H1 (cell line): ENCODE measurements around the gene STYXL1. TPM values are rescaled to one million over a fixed set of nuclear protein-coding genes. Genes with fewer than 3 reads are reported as not detected.
"Not testable (repeated sequence)": the region's sequence is repeated elsewhere in the genome, so short reads cannot be mapped to it uniquely, and the experiment has no call there.

Experiments used
- CTCF ChIA-PET: fragments of 300-600 bp; sonication (Branson Sonifier 250); formaldehyde crosslinking; loops from one replicate; lab custom pipeline; 2021; ENCODE audit not compliant: partially characterized antibody; lab: Charles Lee
- POLR2A ChIA-PET: fragments of 300-600 bp; sonication (Branson Sonifier 250); formaldehyde crosslinking; loops from one replicate; lab custom pipeline; 2021; ENCODE audit warnings: inconsistent platforms; ENCODE audit not compliant: partially characterized antibody; lab: Charles Lee
- DNase-seq, 2 experiments: peaks; one replicate each; pipeline versions ENCODE4 v3.0.0 to v3.0.0-alpha.2; 2010 to 2022; ENCODE audit warnings: low spot score in 2 of 2, low read depth in 1 of 2, mixed read lengths in 1 of 2
- FAIRE-seq: peaks from 2 replicates; lab custom pipeline; 2011; peaks lifted over from hg19 to GRCh38; lab: Jason Lieb, UNC
- H2AFZ ChIP-seq: 2 replicates; pipeline ENCODE4 v1.8.1; 2012; ENCODE audit warnings: low read length, inconsistent platforms
- H2AK5ac ChIP-seq: 2 replicates; pipeline ENCODE4 v1.6.1; 2013; ENCODE audit warnings: low read depth, low read length
- H2BK120ac ChIP-seq: replicated peaks from 2 replicates; pipeline ENCODE3; 2013; ENCODE audit warnings: low read depth, low read length, inconsistent platforms
- H2BK12ac ChIP-seq: 2 replicates; pipeline ENCODE4 v1.6.1; 2013; ENCODE audit warnings: low read depth, low read length
- H2BK15ac ChIP-seq: 2 replicates; pipeline ENCODE4 v1.6.1; 2013; ENCODE audit warnings: low read length
- H2BK20ac ChIP-seq: 2 replicates; pipeline ENCODE4 v1.6.1; 2013; ENCODE audit warnings: low read length
- H2BK5ac ChIP-seq: 2 replicates; pipeline ENCODE4 v1.6.1; 2013; ENCODE audit warnings: low read depth, low read length
- H3K14ac ChIP-seq: 2 replicates; pipeline ENCODE4 v1.6.1; 2013; ENCODE audit warnings: inconsistent platforms; ENCODE audit not compliant: insufficient read length
- H3K18ac ChIP-seq: 2 replicates; pipeline ENCODE4 v1.6.1; 2013; ENCODE audit warnings: low read length; ENCODE audit errors: extremely low read depth
- H3K23ac ChIP-seq: 2 replicates; pipeline ENCODE4 v1.6.1; 2013; ENCODE audit warnings: inconsistent platforms; ENCODE audit not compliant: insufficient read length
- H3K23me2 ChIP-seq: 2 replicates; pipeline ENCODE4 v1.6.1; 2013; ENCODE audit warnings: low read depth, low read length
- H3K27ac ChIP-seq: 2 replicates; pipeline ENCODE4 v1.6.1; 2011; ENCODE audit warnings: low read depth, low read length, inconsistent platforms
- H3K27me3 ChIP-seq, 4 experiments: replicated peaks in 1 of 4; 1 replicate in 1 of 4; 2 replicates in 3 of 4; pipeline versions ENCODE4 v1.6.1 to v1.8.1; 2011 to 2013; ENCODE audit warnings: low read length in 3 of 4, mild to moderate bottlenecking in 3 of 4, inconsistent platforms in 2 of 4, mixed read lengths in 2 of 4, moderate library complexity in 1 of 4; ENCODE audit not compliant: control insufficient read depth in 3 of 4, insufficient read depth in 3 of 4; ENCODE audit errors: extremely low read depth in 1 of 4
- H3K36me3 ChIP-seq, 4 experiments: 2 replicates each; pipeline versions ENCODE4 v1.6.1 to v1.8.1; 2011 to 2013; ENCODE audit warnings: mild to moderate bottlenecking in 4 of 4, low read length in 3 of 4, moderate library complexity in 2 of 4, control low read depth in 1 of 4, inconsistent platforms in 1 of 4; ENCODE audit not compliant: insufficient read depth in 4 of 4, control insufficient read depth in 2 of 4
- H3K4ac ChIP-seq: replicated peaks from 2 replicates; pipeline ENCODE3; 2013; ENCODE audit warnings: low read length, low read depth, mixed read lengths, inconsistent platforms; ENCODE audit not compliant: insufficient read length
- H3K4me1 ChIP-seq, 4 experiments: replicated peaks in 1 of 4; 1 replicate in 1 of 4; 2 replicates in 3 of 4; pipeline versions ENCODE4 v1.6.1 to v1.8.1; 2011 to 2013; ENCODE audit warnings: low read length in 3 of 4, inconsistent platforms in 2 of 4, mixed read lengths in 1 of 4; ENCODE audit not compliant: insufficient read depth in 4 of 4, control insufficient read depth in 3 of 4
- H3K4me2 ChIP-seq, 2 experiments: 2 replicates each; pipeline versions ENCODE4 v1.6.1 to v1.8.1; 2011 to 2013; ENCODE audit warnings: low read depth in 2 of 2, low read length in 2 of 2, control low read depth in 1 of 2, inconsistent platforms in 1 of 2, mild to moderate bottlenecking in 1 of 2; ENCODE audit not compliant: insufficient read depth in 1 of 2
- H3K4me3 ChIP-seq, 4 experiments: fragments of 200-600, 300-600 bp in 1 of 4; sonication (generic), shearing (Covaris generic), sonication (Bioruptor Twin) in 1 of 4; 2 replicates each; pipeline versions ENCODE4 v1.5.1 to v1.8.1; 2011 to 2016; ENCODE audit warnings: low read length in 4 of 4, low read depth in 3 of 4, control low read depth in 2 of 4, inconsistent platforms in 2 of 4, mild to moderate bottlenecking in 2 of 4, mixed read lengths in 1 of 4, moderate library complexity in 1 of 4; ENCODE audit not compliant: insufficient read depth in 2 of 4; ENCODE audit errors: extremely low read depth in 1 of 4
- H3K56ac ChIP-seq: replicated peaks from 2 replicates; pipeline ENCODE3; 2013; ENCODE audit warnings: low read depth, mild to moderate bottlenecking, mixed read lengths, low read length, inconsistent platforms; ENCODE audit not compliant: insufficient read length
- H3K79me1 ChIP-seq: 2 replicates; pipeline ENCODE4 v1.6.1; 2013; ENCODE audit warnings: low read depth, low read length, control low read depth
- H3K79me2 ChIP-seq, 2 experiments: 2 replicates each; pipeline versions ENCODE4 v1.6.1 to v1.8.1; 2012 to 2013; ENCODE audit warnings: low read length in 2 of 2, mild to moderate bottlenecking in 2 of 2, inconsistent platforms in 1 of 2; ENCODE audit not compliant: insufficient read depth in 2 of 2, control insufficient read depth in 1 of 2
- H3K9ac ChIP-seq, 4 experiments: replicated peaks in 1 of 4; 1 replicate in 1 of 4; 2 replicates in 3 of 4; pipeline versions ENCODE4 v1.6.1 to v1.8.1; 2011 to 2013; ENCODE audit warnings: low read depth in 3 of 4, low read length in 3 of 4, control low read depth in 2 of 4, mild to moderate bottlenecking in 2 of 4, moderate library complexity in 2 of 4, inconsistent platforms in 1 of 4; ENCODE audit errors: extremely low read depth in 1 of 4
- H3K9me3 ChIP-seq, 2 experiments: 2 replicates each; pipeline versions ENCODE4 v1.6.1 to v1.8.1; 2012 to 2013; ENCODE audit warnings: mild to moderate bottlenecking in 2 of 2, moderate library complexity in 2 of 2, control low read depth in 1 of 2, inconsistent platforms in 1 of 2, low read depth in 1 of 2, low read length in 1 of 2, mixed read lengths in 1 of 2; ENCODE audit not compliant: insufficient read depth in 2 of 2
- H4K20me1 ChIP-seq, 2 experiments: replicated peaks in 1 of 2; 2 replicates each; pipeline versions ENCODE3 to v1.8.1; 2011 to 2013; ENCODE audit warnings: inconsistent platforms in 2 of 2, low read length in 2 of 2, mild to moderate bottlenecking in 1 of 2; ENCODE audit not compliant: insufficient read depth in 2 of 2, control insufficient read depth in 1 of 2
- H4K5ac ChIP-seq: 2 replicates; pipeline ENCODE4 v1.6.1; 2013; ENCODE audit warnings: low read length, low read depth, mixed read lengths, inconsistent platforms; ENCODE audit not compliant: insufficient read length
- H4K8ac ChIP-seq: 2 replicates; pipeline ENCODE4 v1.8.0; 2013; ENCODE audit warnings: mild to moderate bottlenecking, moderate library complexity, low read length, inconsistent platforms; ENCODE audit not compliant: insufficient read depth; ENCODE audit errors: extremely low read depth
- H4K91ac ChIP-seq: replicated peaks from 2 replicates; pipeline ENCODE3; 2013; ENCODE audit warnings: low read length, mixed read lengths, inconsistent platforms; ENCODE audit not compliant: insufficient read length
- WGBS, 2 experiments: shearing (Covaris generic) in 1 of 2; methylation state at CpG; one replicate each; pipeline versions ENCODE4 v1.1.6 to v1.1.7; 2013 to 2015; ENCODE audit warnings: low lambda C conversion rate in 2 of 2, mixed read lengths in 2 of 2, inconsistent platforms in 1 of 2, low coverage in 1 of 2, missing lambda C conversion rate in 1 of 2; ENCODE audit not compliant: insufficient replicate concordance in 2 of 2, insufficient coverage in 1 of 2, insufficient read length in 1 of 2; ENCODE audit errors: extremely low coverage in 1 of 2, missing lambda C conversion rate in 1 of 2; 5-methylcytosine and 5-hydroxymethylcytosine counted together
- polyA plus RNA-seq, 7 experiments: library from polyadenylated mRNA; depleted of rRNA in 3 of 7; stranded (reverse) in 5 of 7; unstranded in 2 of 7; fragments of >200 nt in 5 of 7; fragments of 200-250 nt in 2 of 7; gene quantifications; 1 replicate in 5 of 7; 2 replicates in 1 of 7; 4 replicates in 1 of 7; pipeline versions ENCODE4 v1.2.1 to v1.2.3, GENCODE V29; 2011 to 2013; ENCODE audit warnings: missing spikeins in 2 of 7, mixed read lengths in 2 of 7
- total RNA-seq: library from RNA; stranded (reverse); fragmentation: NEBNext Ultra II Directional; extraction: Animal tissue kit (Norgen Biotek cat#: 25700); gene quantifications from 2 replicates; pipeline ENCODE4 v1.2.1, GENCODE V29; 2021

Gene STYXL1
- total and polyA plus RNA-seq, 2 of the 8 experiments (the other 6 are each of a cell fraction or from before 2014, with no cell fraction given) = 32.3 to 53.9 TPM

- H2BK5ac ChIP-seq, H3K4ac ChIP-seq, H4K91ac ChIP-seq, FAIRE-seq, H3K4me1 ChIP-seq, H3K23me2 ChIP-seq, H3K9me3 ChIP-seq, H3K27ac ChIP-seq, H3K14ac ChIP-seq, H2BK120ac ChIP-seq, H3K36me3 ChIP-seq, H4K20me1 ChIP-seq, H3K4me3 ChIP-seq, H3K23ac ChIP-seq, H3K79me2 ChIP-seq, H2AK5ac ChIP-seq, H4K5ac ChIP-seq, H3K79me1 ChIP-seq, H3K18ac ChIP-seq, H2BK20ac ChIP-seq, DNase-seq, H3K27me3 ChIP-seq, H3K4me2 ChIP-seq, H2BK15ac ChIP-seq, POLR2A ChIA-PET, H2AFZ ChIP-seq, H3K56ac ChIP-seq, H3K9ac ChIP-seq, H4K8ac ChIP-seq, H2BK12ac ChIP-seq: not testable (repeated sequence)
- CTCF ChIA-PET = interaction anchor here (2.3 to 2.9 kb wide), 2 partner anchors 11 to 15 kb away, joined by 11 to 16 read pairs; no protein-coding TSS in a partner anchor
- 86% methylated on average over 2 of the region's 2 CpGs; no CpG with 5 or more reads in 1 of the 2 experiments for WGBS, 2 experiments
Observed at GRCh38 chr7:76084115-76084514, 36.3 kb upstream of the STYXL1 start.
